Endothelial cell of umbilical vein (primary cell): ENCODE data around the gene CDK5R2.

Experiments used
- CTCF ChIP-seq, 2 donors: IDR thresholded peaks; 1 replicate in 1 of 2; 2 replicates in 1 of 2; pipeline ENCODE4 v1.5.1; 2011; ENCODE audit warnings: low read length in 2 of 2, mild to moderate bottlenecking in 2 of 2, moderate library complexity in 2 of 2, control low read depth in 1 of 2, inconsistent platforms in 1 of 2, low read depth in 1 of 2; ENCODE audit not compliant: insufficient read depth in 1 of 2; ENCODE audit errors: extremely low read depth in 1 of 2
- EZH2 ChIP-seq: IDR thresholded peaks from 2 replicates; pipeline ENCODE4 v1.6.1; 2012; ENCODE audit warnings: borderline replicate concordance, low read depth, mild to moderate bottlenecking, moderate library complexity, low read length, inconsistent platforms; ENCODE audit not compliant: severe bottlenecking
- FOS ChIP-seq: IDR thresholded peaks from 2 replicates; pipeline ENCODE4 v1.6.1; 2011; ENCODE audit warnings: mild to moderate bottlenecking, low read length, moderate library complexity, borderline replicate concordance; ENCODE audit not compliant: insufficient read depth
- GATA2 ChIP-seq: IDR thresholded peaks from 2 replicates; pipeline ENCODE4 v1.7.0; 2011; ENCODE audit warnings: low read depth, mild to moderate bottlenecking, moderate library complexity, mixed read lengths, low read length; ENCODE audit not compliant: insufficient read length, insufficient read depth
- JUN ChIP-seq: IDR thresholded peaks from 2 replicates; pipeline ENCODE4 v1.6.1; 2011; ENCODE audit warnings: borderline replicate concordance, low read depth; ENCODE audit not compliant: insufficient read length, insufficient read depth
- MAX ChIP-seq: IDR thresholded peaks from 2 replicates; pipeline ENCODE4 v1.6.1; 2011; ENCODE audit not compliant: insufficient read depth, insufficient read length
- MYC ChIP-seq: IDR thresholded peaks from one replicate; pipeline ENCODE4 v1.6.1; 2011; ENCODE audit warnings: mild to moderate bottlenecking, low read depth, low read length
- POLR2A ChIP-seq: IDR thresholded peaks from 2 replicates; pipeline ENCODE4 v1.6.1; 2012; ENCODE audit warnings: low read depth, mild to moderate bottlenecking, control low read depth, low read length
- POLR2AphosphoS5 ChIP-seq: IDR thresholded peaks from 2 replicates; pipeline ENCODE4 v1.6.1; 2012; ENCODE audit warnings: low read depth, mild to moderate bottlenecking, control low read depth, low read length, moderate library complexity; ENCODE audit not compliant: insufficient read depth

GRCh38 chr2:218995972-218996711 is 36.7 kb downstream of the CDK5R2 start:
- peak; percentile 73 to 94 for TF ChIP-seq CTCF (IDR thresholded peaks at IDR 0.05; ENCODE audit: extremely low read depth in 1 of 2, insufficient read depth in 1 of 2, low read depth in 1 of 2, low read length in 2 of 2)
- no peak for TF ChIP-seq JUN
- TF ChIP-seq POLR2A = no peak
- no peak for TF ChIP-seq POLR2AphosphoS5
- peak; percentile 65 for TF ChIP-seq EZH2
- no peak for TF ChIP-seq MYC
- no peak for TF ChIP-seq GATA2
- no peak for TF ChIP-seq MAX
- no peak for TF ChIP-seq FOS
